GM21717 (cell line): ENCODE results near the gene PRKCD.

ENCODE experiments used
- ATAC-seq: cut with Tn5 transposase; IDR thresholded peaks from one replicate; pipeline ENCODE4 v1.9.1; 2021; ENCODE audit warnings: mild to moderate bottlenecking, moderate library complexity; ENCODE audit not compliant: unreplicated experiment

The PRKCD gene

GRCh38 chr3:53229606-53230005, 68.6 kb downstream of the PRKCD start:
- no peak for ATAC-seq

GRCh38 chr3:53230041-53230621, 69.1 kb downstream of the PRKCD start:
- no peak for ATAC-seq

DNA sequence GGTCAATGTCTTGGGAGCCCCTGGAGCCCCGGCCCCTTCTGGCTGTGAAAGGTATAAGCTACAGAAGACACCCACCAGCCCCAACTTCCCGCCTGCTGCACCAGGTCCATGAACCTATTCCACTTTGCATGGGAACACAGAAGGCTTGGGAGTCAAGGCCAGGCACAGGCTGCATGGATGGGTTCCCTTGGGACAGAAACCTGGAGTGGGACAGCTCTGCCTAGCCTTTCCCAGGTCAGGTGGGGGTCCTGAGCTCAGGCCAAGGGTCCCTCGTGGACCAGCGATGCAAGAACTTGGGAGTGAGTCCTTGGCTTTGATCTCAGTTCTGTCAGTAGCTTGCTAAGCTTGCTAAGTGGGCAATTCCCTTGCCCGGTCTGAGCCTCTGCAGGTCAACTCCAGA, 69.8 kb downstream of the PRKCD start:
- no peak for ATAC-seq

GRCh38 chr3:53231532-53232511, 70.8 kb downstream of the PRKCD start:
- no peak for ATAC-seq

GRCh38 chr3:53232641-53233377, 71.8 kb downstream of the PRKCD start:
- ATAC-seq, result no peak

- ATAC-seq, result no peak
Observed at GRCh38 chr3:53234130-53234840, 73.3 kb downstream of the PRKCD start.

DNA sequence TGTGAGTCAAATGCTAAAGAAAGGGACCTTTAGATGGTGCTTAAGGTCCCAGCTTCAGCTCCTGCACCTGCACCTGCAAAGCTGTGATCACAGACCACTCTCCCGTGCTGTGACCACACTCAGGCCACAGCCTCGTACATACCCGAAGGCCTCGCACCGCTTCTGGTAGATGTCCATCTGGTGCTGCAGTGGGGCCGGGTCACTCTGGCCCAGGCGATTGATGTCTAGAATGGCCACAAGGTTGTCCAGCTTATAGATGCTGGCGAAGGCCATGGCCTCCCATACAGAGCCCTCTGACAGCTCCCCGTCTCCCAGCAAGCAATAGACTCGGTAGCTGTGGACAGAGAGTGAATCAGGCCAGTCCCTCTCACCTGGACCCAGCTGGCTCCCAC, 73.8 kb downstream of the PRKCD start:
- no peak for ATAC-seq

DNA sequence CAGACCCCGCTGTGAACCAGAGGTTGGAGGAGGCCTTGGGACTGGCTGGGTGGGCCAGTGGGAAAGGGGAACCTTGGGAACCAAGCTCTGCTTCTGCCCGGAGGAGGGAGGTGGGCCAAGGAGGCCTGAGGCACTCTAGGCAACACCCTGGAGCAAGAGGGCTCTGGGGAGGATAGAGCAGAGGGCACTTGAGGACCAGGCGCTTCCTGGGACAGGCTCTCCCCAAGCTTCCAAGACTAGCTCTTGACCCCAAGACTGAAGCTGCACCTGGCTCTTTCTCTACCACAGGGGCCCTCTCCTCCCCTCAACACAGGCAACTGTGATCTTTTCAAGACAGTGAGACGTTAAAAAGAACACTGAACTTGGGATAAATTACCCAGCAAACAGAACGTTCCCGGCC, 74.5 kb downstream of the PRKCD start:
- no peak for ATAC-seq

DNA sequence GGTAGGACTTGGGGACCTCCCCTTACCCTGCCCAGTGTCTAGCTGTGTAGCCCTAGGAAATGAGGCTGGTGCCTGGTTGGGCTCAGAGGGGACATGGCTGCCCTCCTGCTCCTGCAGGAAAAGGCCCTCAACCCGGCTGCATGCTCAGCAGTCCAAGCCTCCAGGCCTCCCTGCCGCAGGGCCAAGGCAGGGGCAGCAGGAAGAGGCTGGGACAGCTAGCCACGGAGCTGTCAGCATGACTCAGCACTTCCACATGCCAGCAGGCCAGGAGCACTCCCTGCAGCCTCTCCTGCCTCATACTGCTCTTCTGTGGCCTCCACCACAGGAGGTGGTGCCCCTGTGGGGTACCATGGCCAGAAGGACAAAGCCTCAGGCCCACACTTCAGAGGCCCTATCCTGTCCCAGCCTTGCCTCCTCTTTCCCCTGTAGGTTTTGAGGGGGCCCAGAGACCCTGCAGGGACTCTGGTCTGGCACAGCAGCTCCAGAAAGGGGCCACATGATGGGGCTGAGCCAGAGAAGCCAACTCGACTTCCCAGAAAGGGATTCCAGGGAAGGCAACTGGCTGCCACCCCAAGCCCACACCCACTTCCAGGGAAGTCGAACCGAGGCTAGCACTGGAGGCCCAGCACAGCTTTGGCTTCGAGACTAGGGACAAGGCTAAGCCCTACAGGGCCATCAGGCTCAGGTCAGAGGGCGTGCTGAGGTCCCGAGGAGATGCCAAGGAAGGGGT, 75.3 kb downstream of the PRKCD start:
- ATAC-seq, result no peak

- ATAC-seq, result no peak
Observed at GRCh38 chr3:53238051-53238850, 77.2 kb downstream of the PRKCD start.

DNA sequence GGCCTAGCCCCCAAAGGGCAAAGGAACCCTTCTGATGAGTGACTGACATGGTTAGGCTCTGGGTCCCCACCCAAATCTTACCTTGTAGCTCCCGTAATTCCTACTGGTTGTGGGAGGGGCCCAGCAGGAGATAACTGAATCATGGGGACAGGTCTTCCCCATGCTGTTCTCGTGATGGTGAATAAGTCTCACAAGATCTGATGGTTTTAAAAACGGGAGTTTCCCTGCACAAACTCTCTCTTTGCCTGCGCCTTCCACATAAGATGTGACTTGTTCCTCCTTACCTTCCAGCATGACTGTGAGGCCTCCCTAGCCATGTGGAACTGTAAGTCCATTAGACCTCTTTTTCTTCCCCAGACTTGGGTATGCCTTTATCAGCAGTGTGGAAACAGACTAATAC, 77.9 kb downstream of the PRKCD start:
- no peak for ATAC-seq

DNA sequence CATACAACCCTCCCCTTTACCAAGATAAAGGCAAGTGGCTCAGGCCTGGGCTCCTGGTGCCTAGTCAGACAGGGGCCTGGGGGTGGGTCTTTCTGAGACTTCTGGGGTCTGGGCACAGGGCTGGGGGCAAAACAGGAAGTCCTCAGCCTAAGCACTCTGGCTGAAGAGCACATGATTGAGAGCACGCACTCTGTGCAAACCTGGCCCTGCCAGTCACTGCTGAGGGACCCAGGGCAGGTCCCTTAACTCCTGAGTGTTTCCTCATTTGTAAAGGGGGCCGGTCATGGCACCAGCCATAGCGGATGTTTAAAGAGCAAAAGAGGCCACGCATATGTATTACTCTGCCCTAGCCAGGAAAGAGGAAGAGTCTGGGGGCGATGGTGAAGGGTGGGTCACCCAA, 78.8 kb downstream of the PRKCD start:
- no peak for ATAC-seq

- no peak for ATAC-seq
Observed at GRCh38 chr3:53240989-53241972, 80.3 kb downstream of the PRKCD start.

DNA sequence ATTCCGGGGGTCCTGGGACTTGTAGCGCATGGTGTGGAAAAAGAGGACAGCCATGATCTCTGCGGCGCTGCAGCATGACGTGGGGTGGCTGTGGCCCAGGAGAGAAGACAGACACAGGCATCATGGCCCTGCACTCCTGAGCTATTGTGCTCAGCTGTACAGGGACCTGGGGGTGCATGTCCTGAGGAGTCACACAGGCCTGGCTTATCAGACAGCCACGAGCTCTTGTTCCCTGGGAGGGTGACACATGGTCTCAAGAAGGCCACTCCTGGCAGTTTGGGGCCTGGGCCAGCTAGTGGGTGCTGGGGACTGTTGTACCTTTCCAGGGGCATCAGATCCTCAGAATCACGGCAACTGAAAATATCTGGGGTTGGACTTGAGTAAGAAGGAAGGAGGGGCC, 81.1 kb downstream of the PRKCD start:
- no peak for ATAC-seq
